ENCODE measurements around the gene UCK2.

The UCK2 gene

DNA sequence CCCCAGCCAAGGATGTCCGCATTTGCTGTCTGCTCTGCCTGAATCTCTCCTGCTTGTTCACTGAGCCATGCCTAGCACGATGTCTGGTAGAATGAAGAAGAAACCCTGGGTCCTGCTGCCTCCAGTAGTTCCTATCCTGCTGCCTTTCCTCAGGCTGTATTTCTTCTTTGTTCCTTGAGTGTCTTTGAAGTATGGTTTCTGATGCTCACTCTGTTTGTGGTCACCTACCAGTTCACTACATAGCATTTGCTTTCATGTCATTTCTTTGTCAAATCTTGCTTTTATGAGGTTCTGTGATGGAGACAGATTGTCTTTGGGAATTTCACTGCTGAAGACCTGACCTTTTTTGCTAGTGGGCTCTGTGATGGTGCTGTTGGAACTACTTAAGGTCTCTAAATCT lies 5.9 kb downstream of the UCK2 start:
- no peak for DNase-seq (ENCODE audit: low read depth in 2 of 2)
- H3K4me3 ChIP-seq (replicated peaks in 1 of 2; ENCODE audit: low read depth in 2 of 2, low read length in 2 of 2) = no peak overlapping the region
- no peak for TF ChIP-seq CTCF (IDR thresholded peaks at IDR 0.05; ENCODE audit: low read depth, low read length)

GRCh38 chr1:165834229-165834628 lies 6.8 kb downstream of the UCK2 start:
- H3K4me3 ChIP-seq (replicated peaks in 1 of 2; ENCODE audit: low read depth in 2 of 2, low read length in 2 of 2) = no peak overlapping the region
- TF ChIP-seq CTCF (IDR thresholded peaks at IDR 0.05; ENCODE audit: low read depth, low read length) = no peak
- DNase-seq (ENCODE audit: low read depth in 2 of 2) = no peak

- no peak for TF ChIP-seq CTCF (IDR thresholded peaks at IDR 0.05; ENCODE audit: low read depth, low read length)
- H3K4me3 ChIP-seq (replicated peaks in 1 of 2; ENCODE audit: low read depth in 2 of 2, low read length in 2 of 2) = no peak overlapping the region
- DNase-seq (ENCODE audit: low read depth in 2 of 2) = no peak
These were observed 7.5 kb downstream of the UCK2 start for GRCh38 chr1:165834881-165835280.

DNA sequence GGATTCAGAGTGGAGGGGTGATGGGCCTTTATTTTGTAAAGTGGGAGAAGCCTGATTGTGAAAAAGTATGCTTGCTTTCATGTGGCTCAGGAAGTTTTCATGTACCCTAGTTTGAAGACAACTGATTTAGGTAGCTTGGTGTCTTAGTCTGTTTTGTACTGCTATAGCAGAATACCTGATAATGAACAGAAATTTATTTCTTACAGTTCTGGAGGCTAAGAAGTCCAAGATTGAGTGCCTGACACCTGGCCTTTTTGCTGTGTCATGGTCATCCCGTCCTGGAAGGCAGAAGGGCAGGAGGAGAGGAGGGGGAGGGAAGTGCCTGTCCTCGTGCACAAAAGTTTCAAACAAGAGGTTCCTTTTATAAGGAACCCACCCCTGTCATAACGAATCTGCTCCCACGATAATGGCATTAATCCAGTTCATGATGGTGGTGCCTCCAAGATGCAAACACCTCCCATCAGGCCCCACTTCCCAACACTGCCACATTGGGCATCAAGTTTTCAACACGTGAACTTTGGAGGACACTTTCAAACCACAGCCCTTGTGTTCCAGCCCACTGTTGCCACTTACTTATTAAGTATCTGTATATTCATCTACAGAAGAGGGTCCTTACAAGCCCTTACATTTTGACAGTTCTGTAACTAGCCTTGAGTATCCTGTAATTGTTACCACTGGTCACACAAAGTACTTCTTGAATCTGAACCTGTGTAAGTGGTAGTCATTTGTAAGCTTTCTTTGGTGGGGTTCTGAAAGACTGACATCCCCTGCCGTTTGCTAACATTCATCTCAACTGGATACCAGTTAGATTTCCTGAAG lies 9.5 kb downstream of the UCK2 start:
- DNase-seq (ENCODE audit: low read depth in 2 of 2) = no peak
- no peak overlapping the region for H3K4me3 ChIP-seq (replicated peaks in 1 of 2; ENCODE audit: low read depth in 2 of 2, low read length in 2 of 2)
- no peak for TF ChIP-seq CTCF (IDR thresholded peaks at IDR 0.05; ENCODE audit: low read depth, low read length)

GRCh38 chr1:165837838-165838364 lies 10.5 kb downstream of the UCK2 start:
- H3K4me3 ChIP-seq (replicated peaks in 1 of 2; ENCODE audit: low read depth in 2 of 2, low read length in 2 of 2) = no peak overlapping the region
- TF ChIP-seq CTCF (IDR thresholded peaks at IDR 0.05; ENCODE audit: low read depth, low read length) = no peak
- DNase-seq (ENCODE audit: low read depth in 2 of 2) = peak in 1 of 2 donors; percentile 22

DNA sequence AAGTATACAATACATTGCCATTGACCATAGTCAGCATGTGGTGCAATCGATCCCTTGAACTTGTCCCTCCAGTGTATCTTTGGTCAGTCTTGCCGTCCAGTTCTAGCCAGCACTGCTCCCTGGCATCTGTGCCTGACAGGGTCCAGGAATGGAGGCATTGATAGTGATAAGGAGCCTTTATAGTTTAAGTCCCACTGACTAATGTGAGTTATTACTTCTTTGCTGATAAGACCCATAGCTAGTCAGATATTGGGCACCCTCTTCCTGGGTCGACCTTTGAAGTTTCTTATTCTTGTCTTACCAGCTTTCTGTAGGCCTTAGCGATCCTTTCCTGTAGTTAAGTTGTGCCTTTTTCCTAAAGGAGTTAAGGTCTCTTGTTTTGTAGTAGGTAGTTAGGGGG lies 13.0 kb downstream of the UCK2 start:
- no peak for DNase-seq (ENCODE audit: low read depth in 2 of 2)
- TF ChIP-seq CTCF (IDR thresholded peaks at IDR 0.05; ENCODE audit: low read depth, low read length) = no peak
- no peak overlapping the region for H3K4me3 ChIP-seq (replicated peaks in 1 of 2; ENCODE audit: low read depth in 2 of 2, low read length in 2 of 2)

Data from cardiac fibroblast (primary cell).